NCI-H510A (cell line): ENCODE results near the gene EEF2KMT.
A peak's percentile ranks its signal among the peaks of the same experiment; 100 is the strongest.
"Not testable (repeated sequence)": the region's sequence is repeated elsewhere in the genome, so short reads cannot be mapped to it uniquely, and the experiment has no call there.

Experiments
- DNase-seq: peaks from one replicate; lab custom pipeline; 2025; lab: John Stamatoyannopoulos, UW

EEF2KMT gene, protein sequence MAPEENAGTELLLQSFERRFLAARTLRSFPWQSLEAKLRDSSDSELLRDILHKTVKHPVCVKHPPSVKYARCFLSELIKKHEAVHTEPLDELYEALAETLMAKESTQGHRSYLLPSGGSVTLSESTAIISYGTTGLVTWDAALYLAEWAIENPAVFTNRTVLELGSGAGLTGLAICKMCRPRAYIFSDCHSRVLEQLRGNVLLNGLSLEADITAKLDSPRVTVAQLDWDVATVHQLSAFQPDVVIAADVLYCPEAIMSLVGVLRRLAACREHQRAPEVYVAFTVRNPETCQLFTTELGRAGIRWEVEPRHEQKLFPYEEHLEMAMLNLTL

DNA sequence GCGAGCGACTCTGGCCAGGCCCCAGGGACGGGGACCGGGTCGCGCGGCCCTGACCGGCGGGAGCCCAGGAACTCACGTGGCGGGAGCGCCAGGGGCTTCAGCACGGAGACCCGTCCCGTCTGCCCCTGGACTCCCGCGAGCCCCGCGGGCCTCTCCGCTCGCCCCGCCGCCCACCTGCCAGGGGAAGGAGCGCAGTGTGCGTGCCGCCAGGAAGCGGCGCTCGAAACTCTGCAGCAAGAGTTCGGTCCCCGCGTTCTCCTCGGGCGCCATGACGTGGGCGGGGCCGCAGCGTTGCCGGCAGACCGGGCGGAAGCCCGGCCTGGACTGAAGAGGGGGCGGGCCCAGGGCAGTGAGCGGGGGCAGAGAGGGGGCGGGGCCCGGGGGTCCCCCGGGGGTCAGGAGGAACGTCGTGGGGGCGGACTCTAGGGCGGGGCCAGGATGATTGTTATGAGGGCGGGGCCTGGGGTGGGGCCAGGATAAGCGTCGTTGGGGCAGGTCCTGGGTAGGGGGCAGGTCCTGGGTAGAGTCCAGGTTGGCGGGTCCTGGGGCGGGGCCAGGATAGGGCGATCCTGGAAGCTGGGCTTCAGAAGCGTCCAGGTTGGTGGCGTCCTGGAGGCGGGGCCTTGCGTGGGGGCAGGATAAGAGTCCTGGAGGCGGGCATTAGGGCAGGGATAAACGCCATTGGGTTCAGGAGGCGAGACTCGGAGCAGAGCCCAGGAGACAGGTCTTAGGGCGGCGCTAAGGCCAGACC is at the start of gene EEF2KMT:
Gene EEF2KMT (minus strand): TSS at position 326 of the 751 bp plus-strand sequence. CDS start 56 bp downstream, at position 270.
- DNase-seq = peak; percentile 93

DNA sequence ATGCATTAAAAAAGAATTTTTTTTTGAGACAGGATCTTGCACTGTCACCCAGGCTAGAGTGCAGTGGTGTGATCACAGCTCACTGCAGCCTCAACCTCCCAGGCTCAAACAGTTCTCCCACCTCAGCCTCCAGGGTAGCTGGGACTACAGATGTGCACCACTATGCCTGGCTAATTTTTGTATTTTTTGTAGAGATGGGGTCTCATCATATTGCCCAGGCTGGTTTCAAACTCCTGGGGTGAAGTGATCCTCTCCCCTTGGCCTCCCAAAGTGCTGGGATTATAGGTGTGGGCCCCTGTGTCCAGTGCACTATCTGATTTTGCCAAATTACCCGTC is 47.0 kb upstream of the EEF2KMT start:
- not testable (repeated sequence) for DNase-seq

DNA sequence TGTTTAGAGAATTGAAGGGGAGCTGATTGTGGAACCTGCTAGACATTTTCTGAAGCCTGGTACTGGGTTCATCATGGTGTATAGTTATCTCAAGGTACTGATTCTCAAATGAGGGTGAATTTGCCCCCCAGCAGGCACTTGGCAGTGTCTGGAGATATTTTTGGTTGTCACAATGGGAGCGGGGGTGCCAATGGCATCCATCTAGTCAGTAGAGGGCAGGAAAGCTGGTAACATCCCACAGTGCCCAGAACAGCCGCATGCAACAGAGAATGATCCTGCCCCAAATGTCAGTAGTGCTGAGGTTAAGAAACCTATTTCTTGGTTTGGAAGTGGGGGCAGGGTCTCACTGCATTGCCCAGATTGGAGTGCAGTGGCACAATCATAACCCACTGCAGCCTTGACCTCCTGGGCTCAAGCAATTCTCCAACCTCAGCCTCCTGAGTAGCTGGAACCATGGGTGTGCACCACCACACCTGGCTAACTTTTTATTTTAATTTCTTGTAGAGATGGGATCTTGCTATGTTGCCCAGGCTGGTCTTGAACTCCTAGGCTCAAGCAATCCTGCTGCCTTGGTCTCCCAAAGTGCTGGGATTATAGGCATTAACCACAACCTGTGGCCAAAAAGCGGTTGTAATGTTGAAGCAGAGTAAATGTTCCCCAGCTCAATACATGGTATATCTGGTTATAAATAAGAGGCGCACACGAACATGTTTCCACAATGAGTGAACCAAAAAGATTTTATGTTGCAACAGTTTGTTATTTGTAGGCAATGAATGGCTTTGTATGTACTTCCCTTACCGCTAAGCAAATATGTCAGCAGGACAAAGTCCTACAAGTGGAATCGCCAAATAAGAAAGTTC is 46.4 kb upstream of the EEF2KMT start:
- no peak for DNase-seq

DNA sequence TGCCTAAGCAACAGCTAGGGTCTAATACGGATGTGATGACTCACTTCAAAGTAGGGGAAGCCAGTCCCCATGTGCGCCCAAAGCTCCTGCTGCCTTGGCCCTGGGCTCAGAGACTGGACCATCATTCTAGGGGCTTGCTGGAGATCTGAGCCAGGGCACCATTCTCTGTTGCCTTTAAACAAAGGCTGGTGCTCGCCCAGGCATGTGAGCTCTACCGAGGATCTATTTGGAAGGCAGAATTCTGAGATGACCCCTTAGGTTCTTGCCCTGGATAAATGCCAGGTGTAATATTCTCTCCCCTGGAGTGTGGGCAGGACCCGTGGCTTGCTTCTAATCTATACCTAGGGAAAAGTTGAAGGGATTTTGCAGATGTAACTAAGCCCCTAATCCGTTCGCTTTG is 42.6 kb upstream of the EEF2KMT start:
- DNase-seq = not testable (repeated sequence)

DNA sequence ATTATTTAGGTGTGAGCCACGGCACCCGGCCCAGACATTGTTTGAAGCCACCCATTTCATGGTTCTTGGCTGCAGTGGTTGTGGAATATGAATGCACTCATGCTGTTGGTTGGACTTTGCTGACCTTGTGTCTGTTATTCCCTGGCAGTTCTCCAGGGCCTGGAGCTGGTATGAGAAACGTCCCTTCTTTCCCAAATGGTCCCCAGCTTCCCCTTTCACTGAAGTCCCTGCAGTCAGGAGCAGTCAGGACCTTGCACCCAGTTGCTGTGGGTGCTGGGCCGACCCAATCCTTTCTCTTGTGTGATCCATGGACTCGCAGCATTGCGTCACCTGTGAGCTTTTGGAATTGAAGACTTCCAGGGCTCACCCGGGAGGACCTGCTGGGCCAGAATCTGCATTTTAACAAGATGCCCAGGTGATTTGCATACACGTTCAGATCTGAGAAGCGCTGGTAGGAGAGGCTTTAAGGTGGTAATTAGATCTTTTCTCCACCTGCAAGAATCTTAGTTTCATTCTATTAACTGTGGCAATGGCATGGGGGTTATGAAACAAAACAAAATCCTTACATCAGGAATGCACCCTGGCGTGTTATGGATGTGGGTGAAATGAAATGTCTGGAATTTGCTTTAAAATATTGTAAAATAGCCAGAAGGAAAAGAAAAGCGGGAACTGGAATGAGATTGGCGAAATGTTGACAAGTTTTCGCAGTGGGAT is 37.3 kb upstream of the EEF2KMT start:
- not testable (repeated sequence) for DNase-seq

DNA sequence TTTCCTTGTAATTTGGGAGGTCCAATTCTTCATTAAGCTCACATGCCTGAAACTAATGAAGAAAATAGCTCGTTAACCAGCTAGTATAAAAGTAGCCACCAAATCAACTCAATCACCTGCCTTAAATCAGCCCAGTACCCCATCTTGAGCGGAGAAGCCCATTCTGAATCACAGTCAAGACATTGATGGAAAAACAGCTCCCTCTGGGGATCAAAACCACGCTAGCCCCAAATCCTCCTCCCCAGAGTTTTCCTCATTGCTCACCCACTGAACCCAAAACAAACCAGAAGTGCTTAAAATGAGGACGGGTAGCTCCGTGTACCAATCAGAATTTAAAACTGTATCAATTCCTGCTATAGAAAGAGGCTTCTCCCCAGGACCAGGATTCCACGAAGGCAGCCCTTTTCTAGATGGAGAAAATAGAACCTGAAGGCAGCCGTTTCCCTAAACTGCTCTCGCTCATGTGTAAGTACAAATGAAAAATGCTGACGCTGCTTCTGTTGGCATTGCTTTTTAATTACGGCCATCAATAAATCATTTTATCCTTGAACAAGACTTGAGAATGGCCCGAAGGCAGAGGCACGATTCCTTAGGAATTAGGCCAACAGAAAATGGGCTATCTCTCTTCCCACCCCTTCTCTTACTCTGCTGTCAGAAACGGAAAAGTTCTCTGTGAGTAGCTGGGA is 35.5 kb upstream of the EEF2KMT start:
- DNase-seq = not testable (repeated sequence)

DNA sequence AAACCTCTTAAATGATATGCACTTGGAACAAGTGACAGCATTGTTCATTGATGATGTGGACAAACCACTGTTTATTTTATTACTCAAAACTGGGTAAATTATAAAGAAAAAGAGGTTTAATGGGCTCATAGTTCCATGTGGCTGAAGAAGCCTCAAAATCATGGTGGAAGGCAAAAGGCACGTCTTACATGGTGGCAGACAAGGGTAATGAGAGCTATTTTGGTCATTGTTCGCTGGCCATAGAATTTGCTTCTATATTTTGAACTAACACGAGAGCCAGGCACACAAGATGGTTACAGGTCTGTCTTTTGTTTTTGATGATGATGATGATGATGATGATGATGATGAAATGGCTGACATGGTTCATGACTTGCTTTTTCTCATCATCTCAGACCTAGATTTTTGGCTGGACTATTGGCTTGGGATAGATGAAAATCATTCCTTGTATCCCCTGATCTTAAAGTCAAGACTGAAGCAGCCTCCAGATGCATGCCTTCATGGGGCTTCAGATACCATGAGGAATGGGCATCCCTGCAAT is 33.9 kb upstream of the EEF2KMT start:
- not testable (repeated sequence) for DNase-seq

DNA sequence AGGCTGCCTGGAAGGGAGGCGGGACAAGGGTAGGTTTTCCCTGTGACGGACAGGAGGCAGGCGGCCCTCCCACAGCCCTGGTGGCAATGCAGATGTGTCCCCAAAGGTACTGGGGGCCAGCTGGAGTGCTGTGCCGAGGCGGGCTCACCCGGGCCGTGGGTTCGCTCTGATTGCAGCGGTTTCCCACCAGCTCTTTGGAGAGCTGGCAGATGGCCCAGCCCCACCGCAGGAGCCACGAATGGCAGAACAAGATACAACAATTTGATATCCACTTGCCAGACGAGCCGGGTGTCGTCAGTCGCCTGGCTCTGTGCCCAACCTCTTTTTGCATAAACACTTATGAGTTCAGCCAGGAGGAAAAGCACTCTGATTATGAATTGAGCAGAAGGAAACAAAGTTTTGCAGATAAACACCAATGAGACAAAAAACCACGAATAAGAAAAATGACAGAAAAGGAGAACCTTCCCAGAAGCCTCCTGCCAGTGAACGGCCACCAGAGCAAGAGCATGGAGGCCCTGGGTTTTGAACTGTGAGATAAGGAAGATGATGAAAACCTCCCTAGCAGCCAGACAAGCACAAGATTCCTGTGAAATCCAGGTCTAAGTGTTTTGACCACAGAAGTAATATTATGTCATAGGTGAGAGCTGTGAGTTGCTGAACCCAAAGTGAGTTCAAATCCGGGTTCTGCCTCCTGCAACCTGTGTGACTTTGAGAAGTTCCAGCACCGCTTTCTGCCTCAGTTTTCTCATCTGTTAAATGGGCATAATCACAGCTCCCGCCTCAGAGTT is 19.9 kb upstream of the EEF2KMT start:
- DNase-seq = not testable (repeated sequence)

DNA sequence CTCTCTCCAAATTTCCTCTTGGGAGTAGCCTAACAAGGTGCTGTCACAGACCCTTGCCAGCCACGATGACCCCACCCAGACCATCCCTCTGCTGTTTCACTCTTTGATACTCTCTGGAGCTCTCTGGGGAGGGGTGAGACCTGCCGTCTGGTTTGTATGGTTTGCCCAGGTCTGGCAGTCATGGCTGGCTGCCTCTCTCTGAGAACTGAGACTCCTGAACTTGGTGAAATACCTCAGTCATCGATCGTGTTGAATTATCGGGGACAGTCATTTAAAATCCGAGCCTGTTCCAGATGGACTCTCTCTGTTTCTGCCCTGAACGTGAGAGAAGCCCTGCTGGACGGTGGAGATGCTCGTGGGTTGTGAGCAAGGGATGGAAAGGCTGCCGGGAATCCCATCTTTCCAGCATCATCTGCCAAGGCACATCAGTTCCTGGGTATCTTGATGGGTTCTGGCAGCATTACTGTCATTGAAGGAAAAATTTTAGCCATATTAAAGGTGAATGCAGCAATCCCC is 19.2 kb upstream of the EEF2KMT start:
- DNase-seq = not testable (repeated sequence)

DNA sequence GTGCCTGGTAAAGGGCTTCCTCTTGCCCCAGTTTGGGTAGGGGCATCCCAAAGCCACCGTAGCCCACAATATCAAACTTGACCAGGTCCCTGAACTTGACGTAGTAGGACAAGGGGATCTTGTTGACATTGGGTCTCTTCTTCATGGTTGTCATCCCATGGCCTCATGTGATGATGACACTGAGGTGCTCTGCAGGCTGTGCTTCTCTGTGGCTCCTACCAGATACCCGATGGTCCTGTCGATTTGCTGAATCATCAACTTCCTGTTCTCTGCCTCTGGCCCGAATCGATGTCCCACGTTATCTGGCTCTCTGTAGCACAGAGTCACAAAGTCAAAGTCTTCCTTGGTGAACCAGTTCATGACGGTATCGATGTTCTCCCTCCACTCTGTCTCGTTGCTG is 13.3 kb upstream of the EEF2KMT start:
- DNase-seq = not testable (repeated sequence)

DNA sequence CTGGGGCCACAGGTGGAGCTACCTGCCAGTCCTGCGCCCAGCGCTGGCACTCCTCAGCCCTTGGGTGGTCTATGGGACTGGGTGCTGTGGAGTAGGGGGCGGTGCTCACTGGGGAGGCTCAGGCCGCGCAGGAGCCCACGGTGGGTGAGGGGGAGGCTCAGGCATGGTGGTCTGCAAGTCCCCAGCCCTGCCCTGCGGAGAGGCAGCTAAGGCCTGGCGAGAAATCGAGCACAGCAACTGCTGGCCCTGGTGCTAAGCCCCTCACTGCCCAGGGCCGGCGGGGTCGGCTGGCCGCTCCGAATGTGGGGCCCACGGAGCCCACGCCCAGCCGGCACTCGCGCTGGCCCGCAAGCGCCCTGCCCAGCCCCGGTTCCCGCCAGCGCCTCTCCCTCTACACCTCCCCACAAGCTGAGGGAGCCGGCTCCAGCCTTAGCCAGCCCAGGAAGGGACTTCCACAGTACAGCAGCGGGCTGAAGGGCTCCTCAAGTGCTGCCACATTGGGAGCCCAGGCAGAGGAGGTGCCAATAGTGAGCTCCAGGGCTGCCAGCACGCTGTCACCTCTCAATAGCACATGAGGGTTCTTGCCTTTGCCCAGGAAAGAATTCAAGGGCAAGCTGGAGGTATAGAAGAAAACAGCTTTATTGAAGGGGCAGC is 11.0 kb upstream of the EEF2KMT start:
- no peak for DNase-seq

DNA sequence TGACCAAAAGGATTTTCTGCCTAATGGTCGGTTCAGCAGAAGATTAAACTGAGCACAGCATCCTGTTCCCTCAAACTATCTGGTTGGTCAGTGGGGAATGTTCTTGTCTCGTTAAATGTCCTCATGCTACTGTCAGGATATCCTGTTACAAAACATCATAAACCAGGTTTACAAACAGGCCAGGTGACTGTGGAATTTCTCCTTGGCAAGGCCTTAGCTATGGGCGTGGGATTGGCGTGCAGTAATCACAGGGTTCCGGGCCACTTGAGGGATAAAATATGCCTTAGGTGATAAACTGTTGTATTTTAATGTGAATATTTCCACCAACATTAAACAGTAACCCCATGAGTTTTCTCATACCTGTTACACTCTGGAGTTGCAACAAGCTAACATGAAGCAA is 7.4 kb upstream of the EEF2KMT start:
- DNase-seq = not testable (repeated sequence)

DNA sequence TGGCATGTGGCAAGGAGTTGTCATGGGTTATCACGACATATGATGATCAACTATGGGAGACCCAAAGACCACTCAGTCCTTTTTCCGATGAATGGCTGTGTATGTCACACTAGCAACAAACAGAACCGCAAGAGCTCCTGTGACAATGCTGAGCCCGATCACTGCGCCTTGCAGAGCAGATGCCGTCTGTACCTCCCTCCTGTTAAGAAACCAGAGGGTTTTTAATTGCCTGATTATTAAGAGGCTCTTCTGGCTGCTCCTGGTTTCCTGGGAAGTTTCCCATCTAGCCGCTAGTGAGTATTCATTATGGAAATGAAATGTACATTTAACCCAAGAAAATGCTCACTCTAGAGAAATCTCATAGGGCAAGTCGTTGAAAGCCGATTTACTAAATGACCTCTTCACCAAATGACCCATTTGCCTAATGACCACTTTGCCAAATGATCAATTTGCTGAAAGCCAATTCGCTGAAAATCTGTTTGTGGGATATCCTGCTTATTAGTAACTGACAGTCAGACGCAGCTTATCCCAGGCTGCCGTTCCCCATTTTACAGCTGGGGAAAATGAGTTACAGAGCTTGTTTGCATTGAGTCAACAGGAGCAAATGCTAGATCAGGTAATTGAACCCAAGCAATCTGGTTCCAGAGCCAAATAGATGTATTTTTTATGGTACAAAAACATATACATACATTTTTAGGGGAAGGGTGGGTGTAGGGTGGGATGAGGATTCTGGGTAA is 5.9 kb upstream of the EEF2KMT start:
- DNase-seq = not testable (repeated sequence)

DNA sequence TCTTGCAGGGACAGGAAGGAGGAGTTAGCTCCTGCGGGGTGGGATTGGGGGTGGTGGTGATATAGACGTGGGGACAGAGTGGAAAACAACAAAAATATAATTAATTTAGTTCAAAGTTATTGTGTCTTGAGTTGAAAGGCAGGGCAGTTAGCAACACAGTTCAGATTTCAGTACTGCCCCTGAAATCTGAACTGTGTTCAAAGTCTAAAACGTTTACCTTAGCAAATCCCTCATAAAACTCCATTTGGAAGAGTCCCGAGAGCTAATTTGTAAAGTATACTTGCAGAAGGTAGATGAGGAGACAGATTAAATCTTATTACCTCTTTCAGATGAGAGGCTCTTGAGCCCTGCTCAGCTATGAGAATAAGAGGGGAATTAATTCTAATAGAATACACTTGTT is 1.6 kb upstream of the EEF2KMT start:
- not testable (repeated sequence) for DNase-seq

DNA sequence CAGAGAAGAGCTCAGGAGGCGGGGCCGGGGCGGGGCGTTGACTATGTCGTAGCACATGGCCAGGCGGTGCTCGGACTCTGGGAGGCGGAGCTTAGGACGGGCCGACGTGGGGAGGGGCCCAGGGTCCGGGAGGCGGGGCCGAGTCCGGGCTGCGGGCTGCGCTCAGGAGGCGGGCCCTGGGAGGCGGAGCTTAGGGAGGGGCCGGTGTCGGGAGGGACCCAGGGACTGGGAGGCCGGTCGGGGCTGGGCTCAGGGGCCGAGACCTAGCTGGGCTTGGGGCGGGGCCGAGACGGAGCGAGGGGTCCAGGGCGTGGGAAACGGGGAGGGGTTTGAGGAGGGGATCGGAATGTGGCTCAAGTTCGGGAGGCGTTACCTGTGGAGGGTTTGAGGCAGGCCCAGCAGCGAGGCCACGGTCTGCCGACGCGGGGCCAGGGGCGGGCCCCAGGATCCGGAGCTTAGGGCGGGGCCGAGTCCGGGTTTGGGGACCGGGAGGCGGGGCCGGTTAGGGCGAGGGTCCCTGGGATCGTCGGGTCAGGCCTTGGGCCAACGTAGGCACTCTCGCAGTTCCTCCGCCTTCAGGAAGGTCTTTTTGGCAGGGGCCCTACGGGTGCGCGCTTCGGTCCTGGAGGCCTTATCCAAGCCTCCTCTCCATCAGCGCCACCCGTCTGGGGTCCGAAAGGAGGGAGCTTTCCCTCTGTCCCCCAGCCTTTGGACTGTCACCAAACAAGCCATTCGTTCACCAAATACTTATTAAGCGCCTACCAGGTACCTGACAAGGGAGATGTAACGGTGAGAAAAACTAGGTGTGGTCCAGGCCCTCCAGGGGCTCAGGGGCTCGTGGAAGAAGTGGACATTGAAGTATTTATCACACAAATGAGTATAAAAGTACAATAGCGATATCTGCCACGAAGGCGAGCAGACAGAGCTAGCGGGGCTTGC is 895 bp upstream of the EEF2KMT start:
- not testable (repeated sequence) for DNase-seq

DNA sequence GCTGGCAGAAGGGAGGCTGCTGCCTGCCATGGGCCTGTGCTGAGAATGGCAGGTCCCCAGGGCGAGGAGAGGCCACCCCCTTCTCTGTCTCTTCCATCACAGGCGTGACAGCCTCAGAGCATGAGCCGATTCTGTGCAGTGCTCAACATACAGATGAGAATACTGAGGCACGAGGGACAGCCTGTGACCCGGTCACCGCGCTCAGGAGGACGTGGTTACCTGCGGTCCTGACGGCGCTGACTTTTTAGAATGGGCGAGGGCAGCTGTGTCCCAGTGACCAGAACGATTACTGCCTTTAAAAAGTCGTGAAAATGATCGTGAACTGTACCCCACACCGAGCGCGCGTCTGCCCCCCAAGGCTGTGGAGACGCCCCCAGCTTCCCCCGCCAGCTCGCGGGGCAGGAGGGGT is 530 bp downstream of the EEF2KMT start:
- DNase-seq = not testable (repeated sequence)

DNA sequence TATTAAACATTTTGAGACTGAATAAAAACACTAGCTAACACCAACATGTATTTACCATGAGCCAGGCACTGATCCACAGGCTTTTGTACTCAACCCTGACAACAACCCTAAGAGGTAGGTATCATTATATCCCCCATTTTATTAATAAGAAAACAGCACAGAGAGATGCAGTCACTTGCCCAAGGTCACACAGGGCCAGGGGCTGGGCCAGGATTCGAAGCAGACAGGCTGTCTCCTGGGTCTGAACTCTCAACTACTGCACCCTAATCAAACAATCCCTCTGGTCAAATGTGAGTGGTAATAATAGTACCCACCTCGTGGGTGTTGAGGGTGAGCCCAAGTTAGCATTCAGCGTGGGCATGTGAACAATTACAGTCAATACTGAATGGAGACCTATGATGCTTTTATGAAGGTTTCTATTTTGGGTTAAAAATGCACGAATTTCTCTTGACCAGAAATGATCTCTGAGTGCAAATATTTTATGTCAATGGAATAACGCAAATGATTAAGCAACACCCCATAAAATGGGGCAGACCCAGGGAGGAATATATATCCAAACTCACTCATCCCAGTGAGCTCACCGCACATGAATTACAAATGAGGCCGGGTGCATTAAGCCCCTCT is 1.0 kb downstream of the EEF2KMT start:
- not testable (repeated sequence) for DNase-seq
